DMS53 (cell line): ENCODE measurements around the gene PSMD11.
A peak's percentile ranks its signal among the peaks of the same experiment; 100 is the strongest.

Experiments
- DNase-seq: peaks from one replicate; lab custom pipeline; 2025; lab: John Stamatoyannopoulos, UW

The PSMD11 gene

GRCh38 chr17:32464374-32464773 lies 20.1 kb downstream of the PSMD11 start:
- DNase-seq = no peak

GRCh38 chr17:32467949-32468348 lies 23.6 kb downstream of the PSMD11 start:
- no peak for DNase-seq

- DNase-seq = no peak
Measured at GRCh38 chr17:32470405-32471167, 26.3 kb downstream of the PSMD11 start.

GRCh38 chr17:32471652-32472051 lies 27.3 kb downstream of the PSMD11 start:
- DNase-seq = no peak

GRCh38 chr17:32475258-32475657 lies 30.9 kb downstream of the PSMD11 start:
- DNase-seq = no peak

- no peak for DNase-seq
Measured at GRCh38 chr17:32477220-32477619, 32.9 kb downstream of the PSMD11 start.

GRCh38 chr17:32479074-32479617 lies 34.8 kb downstream of the PSMD11 start:
- DNase-seq = no peak

- DNase-seq = no peak
Measured at GRCh38 chr17:32481193-32481592, 36.9 kb downstream of the PSMD11 start.

GRCh38 chr17:32482568-32483320 lies 38.4 kb downstream of the PSMD11 start:
- DNase-seq = peak; percentile 20

GRCh38 chr17:32483451-32484019 lies 39.2 kb downstream of the PSMD11 start:
- peak; percentile 72 for DNase-seq

- DNase-seq = peak; percentile 17
Measured at GRCh38 chr17:32484041-32484461, 39.7 kb downstream of the PSMD11 start.

- no peak for DNase-seq
Measured at GRCh38 chr17:32484628-32485027, 40.3 kb downstream of the PSMD11 start.

GRCh38 chr17:32485261-32486110 lies 41.2 kb downstream of the PSMD11 start:
- peak; percentile 53 for DNase-seq

- DNase-seq = peak; percentile 92
Measured at GRCh38 chr17:32486111-32486700, 41.9 kb downstream of the PSMD11 start.

- peak; percentile 89 for DNase-seq
Measured at GRCh38 chr17:32486701-32487472, 42.6 kb downstream of the PSMD11 start, which contains the start of gene CDK5R1. Gene CDK5R1 (plus strand): TSS chr17:32486993. CDS start chr17:32487621, 628 bp downstream.

GRCh38 chr17:32487473-32488176 lies 43.3 kb downstream of the PSMD11 start:
- peak; percentile 53 for DNase-seq

- DNase-seq = no peak
Measured at GRCh38 chr17:32488177-32488542, 43.9 kb downstream of the PSMD11 start.

GRCh38 chr17:32488604-32489180 lies 44.4 kb downstream of the PSMD11 start:
- DNase-seq = no peak

GRCh38 chr17:32489320-32490100 lies 45.2 kb downstream of the PSMD11 start:
- no peak for DNase-seq
